HG03442 (cell line): Measurements from ENCODE around the gene ARL5C.
A peak's percentile ranks its signal among the peaks of the same experiment; 100 is the strongest.
"Not testable (repeated sequence)": the region's sequence is repeated elsewhere in the genome, so short reads cannot be mapped to it uniquely, and the experiment has no call there.

ENCODE experiments used
- ATAC-seq: cut with Tn5 transposase; IDR thresholded peaks from one replicate; pipeline ENCODE4 v1.9.1; 2021; ENCODE audit warnings: mild to moderate bottlenecking, moderate library complexity; ENCODE audit not compliant: unreplicated experiment

Gene ARL5C

DNA sequence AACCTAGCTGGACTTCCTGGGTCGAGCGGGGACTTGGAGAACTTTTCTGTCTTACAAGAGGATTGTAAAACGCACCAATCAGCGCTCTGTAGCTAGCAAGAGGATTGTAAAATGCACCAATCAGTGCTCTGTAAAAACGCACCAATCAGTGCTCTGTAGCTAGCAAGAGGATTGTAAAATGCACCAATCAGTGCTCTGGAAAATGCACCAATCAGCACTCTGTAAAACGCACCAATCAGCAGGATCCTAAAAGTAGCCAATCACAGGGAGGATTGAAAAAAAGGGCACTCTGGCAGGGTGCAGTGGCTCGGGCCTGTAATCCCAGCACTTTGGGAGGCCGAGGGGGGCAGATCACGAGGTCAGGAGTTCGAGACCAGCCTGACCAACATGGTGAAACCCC is 2.5 kb upstream of the ARL5C start:
- ATAC-seq = not testable (repeated sequence)

DNA sequence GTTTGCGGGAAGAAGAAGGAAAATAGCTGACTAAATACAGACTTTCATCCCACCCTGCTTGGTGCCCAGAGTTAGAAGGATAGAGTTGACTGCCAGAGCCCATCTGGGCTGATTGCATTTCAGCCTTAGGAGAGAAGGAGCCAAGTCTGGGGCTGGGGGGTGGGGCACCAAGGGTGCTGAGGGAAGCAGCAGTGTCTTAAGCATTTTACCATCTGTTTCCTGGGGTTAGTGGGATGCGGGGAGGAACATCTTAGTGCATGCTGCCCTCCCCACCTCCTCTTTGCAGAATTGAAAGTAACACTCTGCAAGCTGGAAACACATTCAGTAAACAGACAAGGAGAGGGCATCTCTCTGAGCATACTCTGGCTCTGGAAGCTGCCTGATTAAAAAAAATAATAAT is 1.5 kb upstream of the ARL5C start:
- no peak for ATAC-seq

- ATAC-seq = no peak
Measured at GRCh38 chr17:39166437-39167335, 725 bp upstream of the ARL5C start.

GRCh38 chr17:39165178-39165840 is 652 bp downstream of the ARL5C start:
- ATAC-seq = no peak

DNA sequence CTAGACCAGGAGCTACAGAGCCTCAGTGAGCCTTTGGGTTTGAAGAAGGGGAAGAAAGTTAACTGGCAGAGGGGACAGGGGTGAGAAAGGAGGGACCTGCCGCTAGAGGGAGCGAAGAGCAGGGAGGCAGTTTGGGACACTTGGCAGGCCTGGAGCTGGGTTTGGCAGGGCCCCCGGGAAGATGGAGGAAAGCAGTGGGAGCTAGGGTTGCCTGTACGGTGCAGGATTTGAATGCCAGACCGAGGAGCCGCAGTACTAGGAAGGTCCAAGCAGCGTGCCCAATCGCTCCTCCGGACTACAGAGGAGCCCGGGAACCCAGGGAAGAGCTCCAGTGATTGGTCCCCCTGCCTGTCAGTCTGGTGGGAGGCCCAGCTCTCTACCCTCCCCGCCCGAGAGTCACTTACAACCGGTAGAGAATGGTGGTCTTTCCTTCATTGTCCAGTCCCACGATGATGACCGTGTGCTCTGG is 1.3 kb downstream of the ARL5C start:
- ATAC-seq = peak; percentile 69

DNA sequence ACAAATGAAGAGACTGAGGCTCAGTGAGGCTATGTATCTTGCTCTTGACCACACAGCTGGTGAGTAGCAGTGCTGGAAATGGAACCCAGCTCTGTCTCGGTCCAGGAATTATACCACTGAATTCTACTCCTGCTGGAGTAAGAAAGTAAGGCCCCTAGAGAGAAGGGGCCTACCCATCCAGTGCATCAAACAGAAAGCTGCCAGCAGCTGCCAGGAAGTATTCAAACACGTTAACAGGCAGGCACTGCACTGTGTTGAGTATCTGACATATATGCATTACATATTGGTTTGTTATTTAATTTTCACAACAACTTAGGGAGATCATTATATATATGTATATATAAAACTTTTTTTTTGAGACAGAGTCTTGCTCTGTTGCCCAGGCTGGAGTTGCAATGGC is 4.0 kb downstream of the ARL5C start:
- ATAC-seq = no peak

GRCh38 chr17:39158623-39159022 is 7.3 kb downstream of the ARL5C start:
- ATAC-seq = no peak

DNA sequence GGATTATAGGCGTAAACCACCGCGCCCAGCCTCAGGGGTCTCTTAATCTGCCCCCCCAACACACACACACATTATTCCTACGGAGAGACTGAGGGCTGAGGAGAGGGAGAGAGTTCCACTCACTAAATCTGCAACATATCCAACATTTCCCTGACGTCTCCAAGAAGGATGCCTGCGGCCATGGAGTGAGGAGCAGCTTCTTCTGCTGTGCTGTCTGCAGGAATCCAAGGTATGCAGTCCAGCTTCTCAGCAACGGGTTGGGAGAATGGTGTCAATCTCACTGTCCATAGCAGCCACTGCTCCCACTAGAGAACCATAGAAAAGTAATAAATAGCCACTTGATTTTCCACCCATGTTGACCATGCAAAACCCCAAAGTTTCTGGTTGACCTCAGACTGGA is 9.5 kb downstream of the ARL5C start:
- no peak for ATAC-seq

DNA sequence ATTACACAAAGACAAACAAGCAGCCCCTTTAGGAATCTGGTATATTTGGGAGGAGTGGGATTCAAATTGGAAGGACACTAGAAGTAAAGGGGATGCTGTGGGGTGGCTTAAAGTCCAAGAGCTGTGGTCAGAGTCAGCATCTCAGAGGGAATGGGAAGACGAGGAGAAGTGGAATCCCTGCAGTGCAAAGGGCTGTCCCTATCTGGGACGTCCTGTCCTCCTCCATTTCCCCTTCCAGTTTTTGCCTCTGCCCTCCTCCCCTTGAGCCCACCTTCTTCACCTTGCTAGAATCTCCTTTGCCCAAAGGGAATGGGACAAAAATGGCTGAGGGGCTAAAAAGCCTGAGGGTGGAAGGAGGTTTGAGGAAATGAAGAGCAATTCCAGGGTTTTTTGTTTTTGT is 10.3 kb downstream of the ARL5C start:
- no peak for ATAC-seq

- peak; percentile 35 for ATAC-seq
Measured at GRCh38 chr17:39153599-39154051, 12.3 kb downstream of the ARL5C start.

GRCh38 chr17:39151943-39152818 is 13.8 kb downstream of the ARL5C start:
- no peak for ATAC-seq

DNA sequence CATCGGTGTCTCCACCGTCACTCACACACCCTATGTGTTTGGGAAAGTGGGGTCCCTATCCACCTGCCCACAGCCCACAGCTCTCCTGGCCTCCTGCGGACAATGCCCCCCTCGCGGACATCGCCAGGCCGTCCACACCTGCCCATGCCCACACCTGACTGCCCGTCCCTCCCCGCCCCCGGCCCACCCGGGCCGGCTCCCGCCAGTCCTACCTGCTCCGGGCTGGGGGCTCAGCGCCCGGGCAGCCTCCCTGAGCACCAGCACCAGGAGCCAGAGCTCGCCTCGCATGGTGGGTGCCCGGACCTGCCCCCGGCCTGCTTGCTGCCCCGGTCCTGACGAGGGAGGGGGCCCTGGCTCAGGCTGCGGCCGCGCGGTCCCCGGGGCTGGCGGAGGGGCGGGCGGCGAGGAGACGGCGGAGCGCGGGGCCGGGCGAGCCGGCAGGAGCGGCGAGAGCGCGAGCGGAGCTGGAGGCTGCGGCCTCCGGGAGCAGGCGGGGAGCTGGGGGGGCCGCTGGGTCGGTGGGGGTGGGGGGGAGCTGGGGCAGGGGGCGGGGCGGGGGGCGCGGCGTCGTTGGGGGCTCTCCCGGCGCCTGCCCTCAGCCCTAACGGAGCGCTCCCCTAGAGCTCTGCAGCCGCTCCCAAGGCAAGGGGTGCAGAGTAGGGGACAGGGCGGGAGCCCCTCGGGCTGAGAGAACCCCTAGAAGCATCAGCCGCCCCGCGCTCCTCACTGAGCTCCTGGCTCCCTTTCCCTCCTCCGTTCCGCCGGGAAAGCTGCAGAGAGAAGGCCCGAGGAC is 14.6 kb downstream of the ARL5C start, which contains the start of gene PLXDC1:
Gene PLXDC1 (minus strand): TSS at position 488 of the 793 bp plus-strand sequence. CDS start 200 bp downstream, at position 288.
- ATAC-seq = no peak

GRCh38 chr17:39150795-39151149 is 15.2 kb downstream of the ARL5C start:
- ATAC-seq = no peak

- ATAC-seq = no peak
Measured at GRCh38 chr17:39150104-39150634, 15.8 kb downstream of the ARL5C start.

GRCh38 chr17:39147221-39148185 is 18.5 kb downstream of the ARL5C start:
- no peak for ATAC-seq

DNA sequence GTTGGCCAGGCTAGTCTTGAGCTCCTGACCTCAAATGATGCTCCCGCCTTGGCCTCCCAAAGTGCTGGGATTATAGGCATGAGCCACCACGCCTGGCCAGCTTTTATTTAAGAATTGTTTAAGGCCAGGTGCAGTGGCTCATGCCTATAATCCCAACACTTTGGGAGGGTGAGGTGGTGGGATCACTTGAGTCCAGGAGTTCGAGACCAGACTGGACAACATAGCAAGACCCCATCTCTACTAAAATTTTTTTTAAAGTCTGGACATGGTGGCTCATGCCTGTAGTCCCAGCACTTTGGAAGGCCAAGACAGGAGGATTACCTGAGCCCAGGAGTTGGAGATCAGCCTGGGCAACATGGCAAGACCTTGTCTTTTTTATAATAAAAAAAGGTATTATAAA is 19.7 kb downstream of the ARL5C start:
- no peak for ATAC-seq

- no peak for ATAC-seq
Measured at GRCh38 chr17:39145143-39145542, 20.8 kb downstream of the ARL5C start.

DNA sequence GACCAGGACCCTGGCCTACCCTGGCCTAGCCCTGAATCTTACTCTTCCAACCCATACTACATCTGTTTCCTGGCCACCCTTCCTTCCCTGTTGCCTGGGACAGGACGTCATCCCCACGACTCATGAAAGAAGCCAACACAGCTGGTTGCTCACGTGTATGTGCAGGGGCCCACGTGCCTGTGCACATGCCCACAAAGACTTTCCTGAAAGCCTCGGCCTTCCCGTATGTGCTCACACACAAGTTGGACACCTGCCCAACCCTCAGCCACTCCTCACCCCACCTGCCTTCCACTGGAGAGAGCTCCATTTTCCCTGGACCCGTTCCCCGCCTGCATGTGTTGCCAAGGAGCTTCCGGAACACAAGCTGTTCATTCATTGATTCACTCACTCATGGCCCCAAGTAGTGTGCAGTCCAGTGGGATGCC is 21.5 kb downstream of the ARL5C start:
- ATAC-seq = no peak
